Adrenal gland (tissue), 19 donors: ENCODE results near the gene ZNF85. TPM values are rescaled to one million over a fixed set of nuclear protein-coding genes. Genes with fewer than 3 reads are reported as not detected.
A peak's percentile ranks its signal among the peaks of the same experiment; 100 is the strongest.

Source experiments
- DNase-seq, 7 donors: peaks; one replicate each; pipeline ENCODE4 v3.0.0-alpha.2; 2019 to 2020
- H3K27ac ChIP-seq, 5 donors: fragments of 200-600 bp; sonication (generic) in 4 of 5; 1 replicate in 3 of 5; 2 replicates in 2 of 5; pipeline versions ENCODE4 v1.5.1 to v1.8.0; 2016 to 2020; ENCODE audit warnings: mild to moderate bottlenecking in 1 of 5
- H3K27me3 ChIP-seq: fragments of 200-600 bp; 2 replicates; pipeline ENCODE4 v1.8.0; 2021
- H3K36me3 ChIP-seq, 2 donors: fragments of 200-600 bp; replicated peaks in 1 of 2; 1 replicate in 1 of 2; 2 replicates in 1 of 2; pipeline versions ENCODE4 v1.5.1 to v1.8.0; 2018 to 2022
- H3K4me1 ChIP-seq, 2 donors: fragments of 200-600 bp; replicated peaks in 1 of 2; 1 replicate in 1 of 2; 2 replicates in 1 of 2; pipeline versions ENCODE4 v1.5.1 to v1.8.0; 2018 to 2021
- H3K4me3 ChIP-seq, 4 donors: fragments of 200-600 bp; sonication (generic) in 3 of 4; one replicate each; pipeline ENCODE4 v1.5.1; 2016 to 2018
- H3K9me3 ChIP-seq, 3 donors: fragments of 200-600 bp; sonication (generic) in 1 of 3; replicated peaks in 1 of 3; 1 replicate in 2 of 3; 2 replicates in 1 of 3; pipeline versions ENCODE4 v1.5.1 to v1.8.0; 2016 to 2021
- POLR2A ChIP-seq, 2 donors: fragments of 450-650 bp; IDR thresholded peaks; one replicate each; pipeline ENCODE4 v1.6.1; 2017; ENCODE audit warnings: antibody characterized with exemption in 2 of 2, mild to moderate bottlenecking in 2 of 2, moderate library complexity in 1 of 2
- whole genome bisulfite sequencing, 4 donors: extraction: QIAGEN DNeasy Blood & Tissue Kit in 2 of 4; methylation state at CpG; one replicate each; pipeline versions ENCODE4 v1.1.5 to v1.1.7; 2013 to 2017; 5-methylcytosine and 5-hydroxymethylcytosine counted together
- intact Hi-C, 2 donors: fragments of 100-400 bp; cut with DNase I; formaldehyde crosslinking; loops; one replicate each; pipeline versions ENCODE4 v1.14.1 to v1.15.0; 2022 to 2023
- long read RNA-seq, 10 donors: library from polyadenylated mRNA in 3 of 10; unstranded in 2 of 10; stranded (forward) in 1 of 10; transcript quantifications; one replicate each; pipeline ENCODE4 v2.0.0 and lab custom pipeline, GENCODE V29; 2021 to 2026
- polyA plus RNA-seq, 3 donors: library from polyadenylated mRNA; stranded (reverse); fragments of 200-250 nt in 2 of 3; fragments of 350-450 nt in 1 of 3; fragmentation: Illumina TruSeq in 1 of 3; extraction: RNeasy Lipid Tissue Mini Kit (QIAGEN cat#74804) in 1 of 3; gene quantifications; one replicate each; pipeline ENCODE4 v1.2.3, GENCODE V29; 2013 to 2014
- total RNA-seq, 9 donors: library from RNA; depleted of rRNA in 4 of 9; stranded (reverse); fragments of >200 nt in 4 of 9; fragments of 120-200 nt in 1 of 9; fragmentation: NEBNext Ultra II Directional in 1 of 9; extraction: Animal tissue kit (Norgen Biotek cat#: 25700) in 1 of 9; gene quantifications; one replicate each; pipeline versions ENCODE4 v1.1.0 to v1.2.4, GENCODE V29; 2013 to 2023
- TF ChIP-seq, protein P1 (sequence below), 6 experiments: fragments of 450-650 bp in 4 of 6; fragments of 200-600 bp in 2 of 6; sonication (generic) in 1 of 6; IDR thresholded peaks; 1 replicate in 5 of 6; 2 replicates in 1 of 6; pipeline versions ENCODE4 v1.5.1 to v1.8.0; 2016 to 2021; ENCODE audit warnings: antibody characterized with exemption in 6 of 6, mild to moderate bottlenecking in 2 of 6, moderate library complexity in 1 of 6
- donor health status: healthy with polysubstance abuse.
- donor health status: Bipolar disorder and iron deficiency.
- donor health status: DM: yes; HTN: yes; CAD: no.
- donor health status: DM: no; HTN: no; CAD: no.
- donor health status: DM: no; HTN: no; CAD: no.
- donor health status: DM: yes; HTN: yes; CAD: no.

The ZNF85 gene
- total RNA-seq = 10 to 100 TPM in 5 of 9 donors, 1 to 10 TPM in 4; 4.4 to 18.6 (median 11.6) TPM
- 10 to 100 TPM in 2 of 3 donors, 1 to 10 TPM in 1; 5.6 to 12.5 (median 10.5) TPM for polyA plus RNA-seq
- long read RNA-seq, donor 1, transcript ZNF85-201 (4 exons, 1,531 nt) = major isoform, 6 of 6 reads
- long read RNA-seq, donor 1, partial matches to known transcripts = 0 of 6 reads
- long read RNA-seq, donor 1, other reads (novel, unspliced or antisense) = 0 of 6 reads
- long read RNA-seq, donor 2, transcript ZNF85-201 (4 exons, 1,531 nt) = major isoform, 8 of 8 reads
- long read RNA-seq, donor 2, partial matches to known transcripts = 0 of 8 reads
- long read RNA-seq, donor 2, other reads (novel, unspliced or antisense) = 0 of 8 reads
- long read RNA-seq, donor 3, transcript ZNF85-201 (4 exons, 1,531 nt) = major isoform, 7 of 7 reads
- long read RNA-seq, donor 3, partial matches to known transcripts = 0 of 7 reads
- long read RNA-seq, donor 3, other reads (novel, unspliced or antisense) = 0 of 7 reads
- long read RNA-seq, donor 4, transcript ZNF85-201 (4 exons, 1,531 nt) = major isoform, 5 of 11 reads
- long read RNA-seq, donor 4, partial matches to known transcripts = 0 of 11 reads
- long read RNA-seq, donor 4, other reads (novel, unspliced or antisense) = 5 of 11 reads
- long read RNA-seq, donor 5, partial matches to known transcripts = 0 of 12 reads
- long read RNA-seq, donor 5, other reads (novel, unspliced or antisense) = 4 of 12 reads
- long read RNA-seq, donor 6, partial matches to known transcripts = 0 of 4 reads
- long read RNA-seq, donor 6, other reads (novel, unspliced or antisense) = 0 of 4 reads
- long read RNA-seq, donor 7 = 0 reads
- long read RNA-seq, donor 8, transcript ZNF85-201 (4 exons, 1,531 nt) = major isoform, 7 of 7 reads
- long read RNA-seq, donor 8, partial matches to known transcripts = 0 of 7 reads
- long read RNA-seq, donor 8, other reads (novel, unspliced or antisense) = 0 of 7 reads
- long read RNA-seq, donor 9, partial matches to known transcripts = 0 of 6 reads
- long read RNA-seq, donor 9, other reads (novel, unspliced or antisense) = 0 of 6 reads
- long read RNA-seq, donor 10 = 0 reads

DNA sequence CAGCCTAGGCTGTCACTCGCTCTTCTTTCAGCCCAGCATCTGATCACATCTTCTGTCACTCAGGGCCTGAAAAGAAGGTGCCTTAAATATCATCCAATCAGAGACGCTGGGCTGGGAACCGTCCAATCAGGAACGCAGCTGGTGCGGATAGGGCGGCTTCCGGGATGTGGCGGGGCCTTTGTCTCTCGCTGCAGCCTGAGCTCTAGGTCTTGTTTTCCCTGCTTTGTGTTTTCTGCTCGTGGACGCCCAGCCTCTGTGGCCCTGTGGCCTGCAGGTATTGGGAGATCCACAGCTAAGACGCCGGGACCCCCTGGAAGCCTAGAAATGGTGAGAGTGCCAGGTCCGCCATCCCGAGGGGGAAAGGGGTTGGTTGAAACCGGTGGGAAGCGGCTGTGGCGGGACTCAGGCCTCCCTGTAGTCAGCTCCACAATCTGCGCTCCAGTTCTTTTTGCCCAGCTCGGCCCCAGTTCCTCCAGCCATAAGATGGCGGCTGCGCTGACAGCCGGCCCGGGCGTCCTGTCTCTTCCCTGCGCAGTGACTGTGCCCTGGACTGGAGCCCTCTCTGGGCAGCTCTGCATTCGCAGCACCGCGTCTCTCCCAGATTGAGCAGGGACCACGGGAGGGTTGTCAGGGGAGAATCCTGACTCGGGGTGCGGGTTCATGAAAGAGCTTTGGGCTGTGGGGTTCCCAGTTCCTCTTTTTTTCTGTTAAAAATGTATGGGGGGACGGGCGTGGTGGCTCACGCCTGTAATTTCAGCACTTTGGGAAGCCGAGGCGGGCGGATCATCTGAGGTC lies at the start of gene ZNF85:
Gene ZNF85, plus strand, starts transcription at position 175 of the 795 bp plus-strand sequence. Its CDS starts 150 bp downstream, at position 325.
- WGBS, 4 donors = 0 to 3% (median 1%) methylated on average over 12 to 38 of the region's 38 CpGs
- intact Hi-C loops = no loop called here
- H3K27ac ChIP-seq = peak within 1 kb of the TSS; percentile 71 to 95 (median 89)
- peak in 1 of 2 donors; percentile 86 for TF ChIP-seq POLR2A (IDR thresholded peaks at IDR 0.05)
- TF ChIP-seq, protein P1, sequence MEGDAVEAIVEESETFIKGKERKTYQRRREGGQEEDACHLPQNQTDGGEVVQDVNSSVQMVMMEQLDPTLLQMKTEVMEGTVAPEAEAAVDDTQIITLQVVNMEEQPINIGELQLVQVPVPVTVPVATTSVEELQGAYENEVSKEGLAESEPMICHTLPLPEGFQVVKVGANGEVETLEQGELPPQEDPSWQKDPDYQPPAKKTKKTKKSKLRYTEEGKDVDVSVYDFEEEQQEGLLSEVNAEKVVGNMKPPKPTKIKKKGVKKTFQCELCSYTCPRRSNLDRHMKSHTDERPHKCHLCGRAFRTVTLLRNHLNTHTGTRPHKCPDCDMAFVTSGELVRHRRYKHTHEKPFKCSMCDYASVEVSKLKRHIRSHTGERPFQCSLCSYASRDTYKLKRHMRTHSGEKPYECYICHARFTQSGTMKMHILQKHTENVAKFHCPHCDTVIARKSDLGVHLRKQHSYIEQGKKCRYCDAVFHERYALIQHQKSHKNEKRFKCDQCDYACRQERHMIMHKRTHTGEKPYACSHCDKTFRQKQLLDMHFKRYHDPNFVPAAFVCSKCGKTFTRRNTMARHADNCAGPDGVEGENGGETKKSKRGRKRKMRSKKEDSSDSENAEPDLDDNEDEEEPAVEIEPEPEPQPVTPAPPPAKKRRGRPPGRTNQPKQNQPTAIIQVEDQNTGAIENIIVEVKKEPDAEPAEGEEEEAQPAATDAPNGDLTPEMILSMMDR (IDR thresholded peaks at IDR 0.05) = no peak
- peak within 1 kb of the TSS; percentile 52 to 80 (median 69) for H3K4me3 ChIP-seq
- H3K27me3 ChIP-seq = no peaks in the 10 kb centered on the region
- DNase-seq = peak; percentile 89 to 98 (median 94)
- no peaks in the 10 kb centered on the region for H3K9me3 ChIP-seq
- H3K36me3 ChIP-seq = no peaks in the 10 kb centered on the region
- peaks cover 0 to 18% of the 10 kb centered on the region in 2 donors for H3K4me1 ChIP-seq

DNA sequence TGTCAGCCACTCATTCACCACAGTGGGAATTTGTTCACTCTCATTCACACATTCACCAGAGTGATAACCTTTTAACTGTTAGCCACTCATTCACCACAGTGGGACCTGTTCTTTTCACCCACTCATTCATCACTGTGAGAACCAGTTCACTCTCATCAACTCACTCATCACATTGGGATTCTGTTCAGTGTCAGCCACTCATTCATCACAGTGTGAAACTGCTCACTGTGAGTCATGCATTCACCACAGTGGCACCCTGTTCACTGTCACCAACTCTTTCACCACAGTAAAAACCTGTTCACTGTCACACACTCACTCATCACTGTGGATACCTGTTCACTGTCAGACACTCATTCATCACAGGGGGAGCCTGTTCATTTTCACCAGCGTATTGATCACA lies 43.5 kb upstream of the ZNF85 start:
- H3K4me3 ChIP-seq = no peak overlapping the region
- no peaks in the 10 kb centered on the region for H3K27me3 ChIP-seq
- DNase-seq = no peak
- 75 to 91% (median 81%) methylated on average over 1 of the region's 1 CpG for WGBS, 4 donors
- no peak overlapping the region for H3K27ac ChIP-seq
- intact Hi-C loops = no loop called here
- H3K36me3 ChIP-seq = no peaks in the 10 kb centered on the region
- TF ChIP-seq, protein P1 (IDR thresholded peaks at IDR 0.05) = no peak
- no peak for TF ChIP-seq POLR2A (IDR thresholded peaks at IDR 0.05)
- no peaks in the 10 kb centered on the region for H3K9me3 ChIP-seq
- H3K4me1 ChIP-seq = no peaks in the 10 kb centered on the region

DNA sequence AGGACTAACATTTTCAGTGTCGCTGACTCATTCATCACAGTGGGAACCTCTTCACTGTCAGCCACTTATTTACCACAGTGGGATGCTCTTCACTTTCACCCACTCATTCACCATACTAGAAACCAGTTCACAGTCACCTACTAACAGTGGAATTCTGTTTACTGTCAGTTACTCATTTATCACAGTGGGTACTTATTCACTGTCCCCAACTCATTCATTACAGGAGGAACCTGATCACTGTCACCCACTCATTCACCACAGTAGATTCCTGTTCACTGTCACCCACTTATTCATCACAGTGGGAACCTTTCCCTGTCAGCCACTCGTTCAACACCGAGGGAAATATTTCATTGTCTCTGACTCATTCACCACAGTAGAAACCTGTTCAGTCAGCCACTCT lies 10.1 kb upstream of the ZNF85 start:
- intact Hi-C loops = no loop called here
- TF ChIP-seq, protein P1 (IDR thresholded peaks at IDR 0.05) = no peak
- no peak for TF ChIP-seq POLR2A (IDR thresholded peaks at IDR 0.05)
- Histone ChIP-seq H3K36me3 (no peaks in the 10 kb centered on the region), H3K4me1 (no peaks in the 10 kb centered on the region), H3K27ac (no peak overlapping the region), H3K4me3 (no peak overlapping the region), H3K27me3 (no peaks in the 10 kb centered on the region), H3K9me3 (no peaks in the 10 kb centered on the region)
- 72 to 92% (median 80%) methylated on average over 3 of the region's 3 CpGs for WGBS, 4 donors
- no peak for DNase-seq
